Lower leg skin (tissue), 4 donors: ENCODE data around the gene FAM240B. TPM values are rescaled to one million over a fixed set of nuclear protein-coding genes. Genes with fewer than 3 reads are reported as not detected.

Source experiments
- DNase-seq, 2 donors: peaks; one replicate each; pipeline ENCODE4 v3.0.0-alpha.2; 2019; ENCODE audit warnings: low spot score in 2 of 2
- H3K4me3 ChIP-seq: fragments of 200-600 bp; sonication (generic); 2 replicates; pipeline ENCODE4 v1.5.1; 2017; ENCODE audit warnings: mild to moderate bottlenecking, low read depth; ENCODE audit not compliant: poor library complexity, severe bottlenecking
- POLR2A ChIP-seq, 2 donors: fragments of 450-650 bp; IDR thresholded peaks; one replicate each; pipeline ENCODE4 v1.6.1; 2016 to 2017; ENCODE audit warnings: antibody characterized with exemption in 2 of 2, mild to moderate bottlenecking in 1 of 2, moderate library complexity in 1 of 2
- WGBS, 2 donors: methylation state at CpG; one replicate each; pipeline ENCODE4 v1.1.5; 2018; 5-methylcytosine and 5-hydroxymethylcytosine counted together
- intact Hi-C: fragments of 100-400 bp; cut with DNase I; formaldehyde crosslinking; loops from one replicate; pipeline ENCODE4 v1.15.0; 2023; ENCODE audit warnings: low total_unique reads
- total RNA-seq, 4 donors: library from RNA; depleted of rRNA; stranded (reverse); fragments of >200 nt; gene quantifications; one replicate each; pipeline ENCODE4 v1.1.0, GENCODE V29; 2016
- TF ChIP-seq, protein P1 (sequence below), 3 donors: fragments of 450-650 bp; IDR thresholded peaks; one replicate each; pipeline ENCODE4 v1.5.1; 2016; ENCODE audit warnings: antibody characterized with exemption in 3 of 3, mild to moderate bottlenecking in 3 of 3, moderate library complexity in 2 of 3

The FAM240B gene
- total RNA-seq, 4 donors from 2014 or later, result not detected

DNA sequence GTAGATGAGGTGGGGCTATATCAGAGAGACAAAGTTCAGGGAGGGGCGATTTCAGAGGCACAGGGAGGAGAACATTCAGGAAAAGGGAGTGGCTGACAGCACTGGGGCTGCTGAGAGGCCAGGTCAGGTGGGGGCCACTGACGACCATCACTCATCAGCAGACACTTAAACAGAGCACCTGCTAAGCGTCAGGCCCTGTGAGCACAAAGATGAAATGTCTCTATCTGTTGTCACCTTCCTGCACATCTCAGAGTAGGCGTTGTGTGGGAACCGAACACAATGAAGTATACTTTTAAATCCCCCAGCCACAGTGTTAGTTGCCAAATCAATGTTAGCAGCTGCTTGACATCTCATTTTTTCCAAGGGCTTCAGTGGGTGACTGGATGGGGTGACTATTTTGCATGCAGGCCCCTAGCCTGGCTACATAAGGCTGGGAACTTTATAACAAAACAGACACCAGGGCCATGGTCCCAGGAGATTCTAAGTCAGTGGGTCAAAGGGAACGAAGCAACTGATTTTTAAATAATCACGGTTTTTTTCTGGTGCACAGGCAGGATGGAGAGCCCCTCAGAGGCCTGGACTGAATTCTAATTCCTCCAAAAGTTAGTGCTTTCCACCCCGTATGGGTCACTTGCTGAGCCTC, 68.4 kb downstream of the FAM240B start:
- WGBS, 2 donors, result 73 to 80% methylated on average over 8 of the region's 8 CpGs
- DNase-seq, result peak in 1 of 2 donors; percentile 31
- TF ChIP-seq, protein P1, sequence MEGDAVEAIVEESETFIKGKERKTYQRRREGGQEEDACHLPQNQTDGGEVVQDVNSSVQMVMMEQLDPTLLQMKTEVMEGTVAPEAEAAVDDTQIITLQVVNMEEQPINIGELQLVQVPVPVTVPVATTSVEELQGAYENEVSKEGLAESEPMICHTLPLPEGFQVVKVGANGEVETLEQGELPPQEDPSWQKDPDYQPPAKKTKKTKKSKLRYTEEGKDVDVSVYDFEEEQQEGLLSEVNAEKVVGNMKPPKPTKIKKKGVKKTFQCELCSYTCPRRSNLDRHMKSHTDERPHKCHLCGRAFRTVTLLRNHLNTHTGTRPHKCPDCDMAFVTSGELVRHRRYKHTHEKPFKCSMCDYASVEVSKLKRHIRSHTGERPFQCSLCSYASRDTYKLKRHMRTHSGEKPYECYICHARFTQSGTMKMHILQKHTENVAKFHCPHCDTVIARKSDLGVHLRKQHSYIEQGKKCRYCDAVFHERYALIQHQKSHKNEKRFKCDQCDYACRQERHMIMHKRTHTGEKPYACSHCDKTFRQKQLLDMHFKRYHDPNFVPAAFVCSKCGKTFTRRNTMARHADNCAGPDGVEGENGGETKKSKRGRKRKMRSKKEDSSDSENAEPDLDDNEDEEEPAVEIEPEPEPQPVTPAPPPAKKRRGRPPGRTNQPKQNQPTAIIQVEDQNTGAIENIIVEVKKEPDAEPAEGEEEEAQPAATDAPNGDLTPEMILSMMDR (IDR thresholded peaks at IDR 0.05), result no peak
- TF ChIP-seq POLR2A (IDR thresholded peaks at IDR 0.05), result no peak
- intact Hi-C loops, result no loop called here
- H3K4me3 ChIP-seq, result no peak overlapping the region

DNA sequence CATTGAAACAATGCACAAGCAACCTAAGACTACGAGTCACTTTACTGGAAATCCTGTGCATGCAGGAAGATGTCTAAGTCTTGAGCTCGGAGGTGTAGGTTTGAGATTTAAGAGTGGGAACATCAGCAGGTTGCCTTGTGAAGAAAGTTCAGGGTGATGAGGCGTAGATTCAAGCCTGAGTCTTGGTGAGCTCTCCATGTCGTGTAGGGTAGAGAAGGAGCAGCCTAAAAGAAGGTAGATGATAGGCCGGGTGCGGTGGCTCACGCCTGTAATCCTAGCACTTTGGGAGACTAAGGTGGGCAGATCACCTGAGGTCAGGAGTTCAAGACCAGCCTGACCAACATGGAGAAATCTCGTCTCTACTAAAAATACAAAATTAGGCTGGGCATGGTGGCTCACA, 69.4 kb downstream of the FAM240B start:
- DNase-seq, result no peak
- 89 to 91% methylated on average over 8 of the region's 8 CpGs for WGBS, 2 donors
- H3K4me3 ChIP-seq, result no peak overlapping the region
- no peak for TF ChIP-seq POLR2A (IDR thresholded peaks at IDR 0.05)
- TF ChIP-seq, protein P1 (IDR thresholded peaks at IDR 0.05), result no peak
- intact Hi-C loops, result no loop called here

DNA sequence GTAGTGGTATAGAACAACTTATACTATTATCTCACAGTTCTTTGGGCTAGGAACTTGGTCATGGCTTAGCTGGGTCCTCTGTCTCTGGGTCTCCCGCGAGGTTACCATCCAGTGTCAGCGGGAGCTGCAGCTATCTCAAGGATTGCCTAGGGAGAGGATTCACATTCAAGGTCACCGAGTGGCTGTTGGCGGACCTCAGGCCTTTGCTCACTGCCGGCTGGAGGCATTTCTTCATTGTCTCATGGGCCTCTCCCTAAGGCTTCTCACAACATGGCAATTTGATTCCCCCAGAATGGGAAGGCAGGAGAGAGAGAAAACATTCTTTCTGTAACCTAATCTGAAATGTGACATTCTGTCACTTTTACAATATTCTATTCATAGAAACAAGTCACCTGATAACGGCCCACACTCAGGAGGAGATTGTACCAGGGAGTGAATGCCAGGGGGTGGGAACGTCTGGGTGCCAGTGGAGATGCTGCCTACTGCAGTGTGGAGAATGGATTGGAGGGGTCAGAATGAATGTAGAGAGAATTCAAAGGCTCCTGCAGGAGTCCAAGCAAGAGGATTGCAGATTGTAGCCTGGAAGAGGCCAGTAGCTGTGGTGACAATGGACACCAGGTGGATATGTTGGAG, 70.1 kb downstream of the FAM240B start:
- no peak for DNase-seq
- intact Hi-C loops, result no loop called here
- WGBS, 2 donors, result 86 to 88% methylated on average over 8 of the region's 8 CpGs
- no peak overlapping the region for H3K4me3 ChIP-seq
- TF ChIP-seq, protein P1 (IDR thresholded peaks at IDR 0.05), result no peak
- no peak for TF ChIP-seq POLR2A (IDR thresholded peaks at IDR 0.05)

DNA sequence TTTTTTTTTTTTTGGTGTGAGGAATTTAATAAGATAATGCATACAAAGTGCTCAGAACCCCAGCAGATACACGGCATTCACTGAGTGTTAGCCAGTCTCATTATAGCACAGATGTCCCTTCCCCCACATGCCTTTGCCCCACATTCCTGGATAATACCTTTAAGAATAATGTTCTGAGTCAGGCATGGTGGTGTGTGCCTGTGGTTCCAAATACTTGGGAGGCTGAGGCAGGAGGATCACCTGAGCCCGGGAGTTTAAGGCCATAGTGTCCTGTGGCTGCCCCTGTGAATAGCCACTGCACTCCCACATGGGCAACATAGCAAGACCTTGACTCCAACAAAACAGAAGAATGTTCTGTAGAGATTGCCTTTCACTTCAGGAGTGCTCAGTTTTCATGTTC, 75.3 kb downstream of the FAM240B start:
- no peak overlapping the region for H3K4me3 ChIP-seq
- intact Hi-C loops, result no loop called here
- TF ChIP-seq, protein P1 (IDR thresholded peaks at IDR 0.05), result no peak
- no peak for TF ChIP-seq POLR2A (IDR thresholded peaks at IDR 0.05)
- no peak for DNase-seq
- WGBS, 2 donors, result 37 to 57% methylated on average over 2 of the region's 2 CpGs

Other genes starting within 250 kb of the FAM240B start
- 10 to 100 TPM in 1 of 4 donors, 1 to 10 TPM in 3; 1.4 to 72.3 (median 4.7) TPM for gene ANKRD18A, start 99.5 kb downstream of the FAM240B start, total RNA-seq